CD4-positive, CD25-positive, alpha-beta regulatory T cell (primary cell): ENCODE data around the gene FSHR. TPM values are rescaled to one million over a fixed set of nuclear protein-coding genes. Genes with fewer than 3 reads are reported as not detected.

Experiments
- ATAC-seq, 2 donors: fragments of 150-1000 bp; cut with Tn5 transposase; one replicate each; pipeline ENCODE4 v1.10.0; 2021; ENCODE audit warnings: low read depth in 2 of 2, moderate number of reproducible peaks in 2 of 2, moderate library complexity in 1 of 2
- DNase-seq, 3 donors: peaks; one replicate each; pipeline versions ENCODE4 v3.0.0 to v3.0.0-alpha.2; 2012 to 2022; ENCODE audit warnings: mixed read lengths in 1 of 3
- H3K27ac ChIP-seq: one replicate; pipeline ENCODE4 v1.7.0; 2013; ENCODE audit warnings: mild to moderate bottlenecking, low read length; ENCODE audit not compliant: insufficient read depth, poor library complexity, severe bottlenecking
- H3K27me3 ChIP-seq: one replicate; pipeline ENCODE4 v1.7.0; 2013; ENCODE audit warnings: low read length; ENCODE audit not compliant: control insufficient read depth, insufficient read depth
- H3K36me3 ChIP-seq: one replicate; pipeline ENCODE4 v1.7.0; 2013; ENCODE audit warnings: mild to moderate bottlenecking, low read length, moderate library complexity; ENCODE audit not compliant: control insufficient read depth, insufficient read depth
- H3K4me1 ChIP-seq: 2 replicates; pipeline ENCODE4 v1.7.0; 2013; ENCODE audit warnings: mild to moderate bottlenecking, low read length; ENCODE audit not compliant: insufficient read depth, control insufficient read depth, poor library complexity, severe bottlenecking
- H3K4me3 ChIP-seq: one replicate; pipeline ENCODE4 v1.7.0; 2013; ENCODE audit warnings: low read depth, mild to moderate bottlenecking, low read length, moderate library complexity
- H3K9me3 ChIP-seq, 2 experiments: 1 replicate in 1 of 2; 2 replicates in 1 of 2; pipeline ENCODE4 v1.7.0; 2013; ENCODE audit warnings: low read length in 2 of 2, mild to moderate bottlenecking in 1 of 2, moderate library complexity in 1 of 2; ENCODE audit not compliant: control insufficient read depth in 2 of 2
- H3K27ac Mint-ChIP-seq, 3 donors: one replicate each; pipeline ENCODE4 v1.8.0; 2020 to 2022; ENCODE audit warnings: mild to moderate bottlenecking in 3 of 3, mixed read lengths in 3 of 3, moderate library complexity in 2 of 3
- H3K27me3 Mint-ChIP-seq: one replicate; pipeline ENCODE4 v1.8.0; 2022; ENCODE audit warnings: mild to moderate bottlenecking, mixed read lengths
- H3K36me3 Mint-ChIP-seq: one replicate; pipeline ENCODE4 v1.8.0; 2020; ENCODE audit warnings: mixed read lengths
- H3K4me1 Mint-ChIP-seq, 4 donors: one replicate each; pipeline ENCODE4 v1.8.0; 2020 to 2022; ENCODE audit warnings: mixed read lengths in 4 of 4, mild to moderate bottlenecking in 1 of 4
- H3K4me3 Mint-ChIP-seq, 4 donors: one replicate each; pipeline ENCODE4 v1.8.0; 2020 to 2022; ENCODE audit warnings: mild to moderate bottlenecking in 4 of 4, mixed read lengths in 4 of 4, moderate library complexity in 3 of 4
- H3K9me3 Mint-ChIP-seq, 7 donors: one replicate each; pipeline ENCODE4 v1.8.0; 2020 to 2022; ENCODE audit warnings: mixed read lengths in 7 of 7, mild to moderate bottlenecking in 3 of 7, moderate library complexity in 2 of 7
- polyA plus RNA-seq, 4 donors: library from polyadenylated mRNA; unstranded; fragments of 300-500 nt; fragmentation: Illumina TruSeq; gene quantifications; one replicate each; pipeline ENCODE4 v1.2.3, GENCODE V29; 2021
- total RNA-seq: library from RNA; stranded (reverse); gene quantifications from one replicate; pipeline ENCODE4 v1.2.3, GENCODE V29; 2022

Gene FSHR
- total RNA-seq = not detected
- not detected for polyA plus RNA-seq

GRCh38 chr2:49154140-49154539 is at the start of gene FSHR:
FSHR (minus strand) TSS chr2:49154515; CDS start chr2:49154417, 98 bp downstream.
- H3K27me3 Mint-ChIP-seq = no peaks in the 10 kb centered on the region
- H3K4me3 Mint-ChIP-seq = no peak within 1 kb of the TSS

GRCh38 chr2:49199266-49199665 is 45.0 kb upstream of the FSHR start:
- Mint-ChIP-seq H3K27ac (no peak overlapping the region), H3K4me1 (no peaks in the 10 kb centered on the region), H3K4me3 (no peak overlapping the region), H3K36me3 (no peaks in the 10 kb centered on the region), H3K27me3 (no peaks in the 10 kb centered on the region), H3K9me3 (peaks cover 0 to 5% (median 4%) of the 10 kb centered on the region in 7 donors)
- ATAC-seq = no peak
- Histone ChIP-seq H3K4me3 (no peak overlapping the region), H3K27me3 (no peaks in the 10 kb centered on the region), H3K27ac (no peak overlapping the region), H3K4me1 (no peaks in the 10 kb centered on the region), H3K9me3 (no peaks in the 10 kb centered on the region), H3K36me3 (no peaks in the 10 kb centered on the region)
- no peak for DNase-seq

More at GRCh38 chr2:49154140-49154539, at the start of gene FSHR:
- no peaks in the 10 kb centered on the region for H3K27me3 ChIP-seq
- no peaks in the 10 kb centered on the region for H3K9me3 ChIP-seq
- H3K27ac ChIP-seq = no peak within 1 kb of the TSS
- Mint-ChIP-seq H3K9me3 (peaks cover 0 to 11% (median 4%) of the 10 kb centered on the region in 7 donors), H3K27ac (no peak within 1 kb of the TSS), H3K4me1 (no peaks in the 10 kb centered on the region), H3K36me3 (no peaks in the 10 kb centered on the region)
- no peaks in the 10 kb centered on the region for H3K36me3 ChIP-seq
- H3K4me1 ChIP-seq = no peaks in the 10 kb centered on the region
- no peak for DNase-seq
- no peak for ATAC-seq
- H3K4me3 ChIP-seq = no peak within 1 kb of the TSS

- Mint-ChIP-seq H3K27ac (no peak overlapping the region), H3K4me3 (no peak overlapping the region), H3K9me3 (peaks cover 0 to 10% (median 3%) of the 10 kb centered on the region in 7 donors), H3K27me3 (no peaks in the 10 kb centered on the region), H3K4me1 (no peaks in the 10 kb centered on the region), H3K36me3 (no peaks in the 10 kb centered on the region)
- no peak overlapping the region for H3K27ac ChIP-seq
- no peaks in the 10 kb centered on the region for H3K27me3 ChIP-seq
- no peaks in the 10 kb centered on the region for H3K4me1 ChIP-seq
- DNase-seq = no peak
- no peak overlapping the region for H3K4me3 ChIP-seq
- no peaks in the 10 kb centered on the region for H3K9me3 ChIP-seq
- no peak for ATAC-seq
- no peaks in the 10 kb centered on the region for H3K36me3 ChIP-seq
Measured at GRCh38 chr2:49194701-49195100, 40.4 kb upstream of the FSHR start.

- H3K27ac Mint-ChIP-seq = no peak overlapping the region
- Histone ChIP-seq H3K9me3 (no peaks in the 10 kb centered on the region), H3K4me1 (no peaks in the 10 kb centered on the region), H3K4me3 (no peak overlapping the region), H3K27me3 (no peaks in the 10 kb centered on the region), H3K36me3 (no peaks in the 10 kb centered on the region), H3K27ac (no peak overlapping the region)
- H3K9me3 Mint-ChIP-seq = peaks cover 0 to 11% (median 3%) of the 10 kb centered on the region in 7 donors
- ATAC-seq = no peak
- no peak for DNase-seq
- H3K27me3 Mint-ChIP-seq = no peaks in the 10 kb centered on the region
- H3K4me1 Mint-ChIP-seq = no peaks in the 10 kb centered on the region
- no peaks in the 10 kb centered on the region for H3K36me3 Mint-ChIP-seq
- H3K4me3 Mint-ChIP-seq = no peak overlapping the region
Measured at GRCh38 chr2:49192036-49192435, 37.7 kb upstream of the FSHR start.

- no peaks in the 10 kb centered on the region for H3K27me3 ChIP-seq
- no peak for DNase-seq
- H3K36me3 Mint-ChIP-seq = no peaks in the 10 kb centered on the region
- H3K4me1 Mint-ChIP-seq = no peaks in the 10 kb centered on the region
- H3K4me3 Mint-ChIP-seq = no peak overlapping the region
- peaks cover 3 to 13% (median 4%) of the 10 kb centered on the region in 7 donors for H3K9me3 Mint-ChIP-seq
- no peak overlapping the region for H3K4me3 ChIP-seq
- no peaks in the 10 kb centered on the region for H3K36me3 ChIP-seq
- ATAC-seq = no peak
- no peaks in the 10 kb centered on the region for H3K27me3 Mint-ChIP-seq
- no peak overlapping the region for H3K27ac ChIP-seq
- H3K9me3 ChIP-seq = no peaks in the 10 kb centered on the region
- no peak overlapping the region for H3K27ac Mint-ChIP-seq
- H3K4me1 ChIP-seq = no peaks in the 10 kb centered on the region
Measured at GRCh38 chr2:49189512-49190225, 35.4 kb upstream of the FSHR start.

GRCh38 chr2:49186050-49186648 is 31.8 kb upstream of the FSHR start:
- no peaks in the 10 kb centered on the region for H3K36me3 Mint-ChIP-seq
- Histone ChIP-seq H3K4me1 (no peaks in the 10 kb centered on the region), H3K36me3 (no peaks in the 10 kb centered on the region), H3K27ac (no peak overlapping the region), H3K4me3 (no peak overlapping the region), H3K9me3 (no peaks in the 10 kb centered on the region), H3K27me3 (no peaks in the 10 kb centered on the region)
- ATAC-seq = no peak
- DNase-seq = no peak
- no peaks in the 10 kb centered on the region for H3K4me1 Mint-ChIP-seq
- H3K27me3 Mint-ChIP-seq = peaks cover 5% of the 10 kb centered on the region
- no peak overlapping the region for H3K27ac Mint-ChIP-seq
- no peak overlapping the region for H3K4me3 Mint-ChIP-seq
- peaks cover 0 to 20% (median 6%) of the 10 kb centered on the region in 7 donors for H3K9me3 Mint-ChIP-seq

- Mint-ChIP-seq H3K27me3 (peaks cover 5% of the 10 kb centered on the region), H3K27ac (no peak overlapping the region), H3K4me3 (no peak overlapping the region), H3K36me3 (no peaks in the 10 kb centered on the region), H3K9me3 (peaks cover 0 to 15% (median 6%) of the 10 kb centered on the region in 7 donors), H3K4me1 (no peaks in the 10 kb centered on the region)
- no peak overlapping the region for H3K27ac ChIP-seq
- H3K9me3 ChIP-seq = no peaks in the 10 kb centered on the region
- ATAC-seq = no peak
- DNase-seq = no peak
- no peak overlapping the region for H3K4me3 ChIP-seq
- no peaks in the 10 kb centered on the region for H3K36me3 ChIP-seq
- H3K4me1 ChIP-seq = no peaks in the 10 kb centered on the region
- H3K27me3 ChIP-seq = no peaks in the 10 kb centered on the region
Measured at GRCh38 chr2:49178656-49179055, 24.3 kb upstream of the FSHR start.

- no peaks in the 10 kb centered on the region for H3K4me1 Mint-ChIP-seq
Measured at GRCh38 chr2:49177194-49177593, 22.9 kb upstream of the FSHR start.

More at GRCh38 chr2:49177194-49177593, 22.9 kb upstream of the FSHR start:
- no peak for ATAC-seq
- Mint-ChIP-seq H3K27ac (no peak overlapping the region), H3K4me3 (no peak overlapping the region), H3K9me3 (peaks cover 0 to 16% (median 3%) of the 10 kb centered on the region in 7 donors), H3K36me3 (no peaks in the 10 kb centered on the region), H3K27me3 (no peaks in the 10 kb centered on the region)
- no peak for DNase-seq
- no peaks in the 10 kb centered on the region for H3K27me3 ChIP-seq
- H3K36me3 ChIP-seq = no peaks in the 10 kb centered on the region
- no peaks in the 10 kb centered on the region for H3K4me1 ChIP-seq
- no peaks in the 10 kb centered on the region for H3K9me3 ChIP-seq
- no peak overlapping the region for H3K4me3 ChIP-seq
- H3K27ac ChIP-seq = no peak overlapping the region
